Stimulated activated CD4-positive, alpha-beta T cell treated with anti-CD3 and anti-CD28 coated beads, Interleukin-1b, Interleukin-23, amount 100 ng/mL, for 48 hours (primary cell): Measurements from ENCODE around the gene SLC23A2.

Experiments
- DNase-seq: peaks from one replicate; pipeline ENCODE4 v3.0.0-alpha.2; 2020

SLC23A2 gene

GRCh38 chr20:4837760-4838159 is 163.6 kb downstream of the SLC23A2 start:
- DNase-seq = no peak

DNA sequence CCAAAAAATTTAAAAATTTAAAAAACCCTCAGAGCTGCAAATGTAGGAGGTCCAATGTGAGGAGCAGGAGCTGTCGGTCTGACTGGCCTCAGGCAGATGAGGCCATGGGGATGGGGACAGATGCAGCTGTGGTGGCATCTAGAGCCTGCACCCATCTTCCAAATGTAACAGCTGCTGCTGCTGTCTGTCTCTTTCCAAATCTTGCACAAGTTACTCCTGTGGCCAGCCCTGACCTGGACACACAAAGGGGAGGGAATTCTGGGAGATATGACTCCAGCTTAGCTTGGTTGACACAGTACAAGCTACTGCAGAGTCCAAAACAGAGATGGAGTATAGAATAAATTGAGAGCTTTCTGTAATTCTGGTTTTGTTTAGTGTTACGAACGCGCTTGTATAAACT is 164.4 kb downstream of the SLC23A2 start:
- DNase-seq = no peak

DNA sequence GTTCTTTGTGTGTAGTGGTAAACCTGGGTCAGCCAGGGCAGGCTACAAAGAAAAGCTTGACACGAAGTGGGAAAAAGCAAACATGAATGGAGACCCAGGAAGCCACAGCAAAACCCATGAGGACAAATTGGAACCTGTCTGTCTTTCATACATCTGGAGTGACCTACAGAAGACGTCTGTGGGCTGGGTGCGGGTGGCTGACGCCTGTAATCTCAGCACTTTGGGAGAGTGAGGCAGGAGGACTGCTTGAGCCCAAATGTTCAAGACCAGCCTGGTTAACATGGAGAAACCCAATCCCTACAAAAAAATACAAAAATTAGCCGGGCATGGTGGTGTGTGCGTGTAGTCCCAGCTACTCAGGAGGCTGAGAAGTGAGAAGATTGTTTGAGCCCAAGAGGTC is 164.8 kb downstream of the SLC23A2 start:
- no peak for DNase-seq

- DNase-seq = no peak
Observed at GRCh38 chr20:4835244-4836177, 165.8 kb downstream of the SLC23A2 start.

DNA sequence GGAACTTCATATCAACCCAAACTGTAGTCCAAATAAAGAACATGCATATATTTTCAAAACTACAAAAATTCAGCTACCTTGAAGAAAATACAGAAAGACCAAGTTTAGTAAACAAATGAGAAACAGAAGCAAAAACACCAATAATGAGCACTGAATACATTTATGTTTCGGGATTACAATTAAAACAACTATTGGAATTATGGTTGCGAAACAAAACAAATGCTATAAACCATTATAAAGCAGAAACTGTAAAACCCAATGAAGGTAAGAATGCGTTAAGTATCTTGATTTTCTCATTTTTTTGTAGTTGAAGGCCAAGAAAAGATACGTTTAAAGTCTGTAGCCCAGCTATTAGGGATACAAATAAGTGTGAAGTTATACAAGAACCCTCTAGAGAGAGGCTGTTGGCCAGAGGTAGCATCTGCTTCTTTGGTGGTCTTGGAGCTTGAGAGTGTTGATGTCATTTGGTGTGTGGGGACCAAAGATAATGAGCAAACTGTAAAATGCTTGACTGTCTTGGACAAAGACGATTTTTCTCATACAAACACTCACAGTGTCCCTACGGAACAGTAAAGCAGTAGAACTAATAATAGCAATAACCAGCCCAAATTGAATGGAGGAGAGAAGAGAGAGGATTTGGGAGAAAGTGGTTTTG is 168.1 kb downstream of the SLC23A2 start:
- no peak for DNase-seq

DNA sequence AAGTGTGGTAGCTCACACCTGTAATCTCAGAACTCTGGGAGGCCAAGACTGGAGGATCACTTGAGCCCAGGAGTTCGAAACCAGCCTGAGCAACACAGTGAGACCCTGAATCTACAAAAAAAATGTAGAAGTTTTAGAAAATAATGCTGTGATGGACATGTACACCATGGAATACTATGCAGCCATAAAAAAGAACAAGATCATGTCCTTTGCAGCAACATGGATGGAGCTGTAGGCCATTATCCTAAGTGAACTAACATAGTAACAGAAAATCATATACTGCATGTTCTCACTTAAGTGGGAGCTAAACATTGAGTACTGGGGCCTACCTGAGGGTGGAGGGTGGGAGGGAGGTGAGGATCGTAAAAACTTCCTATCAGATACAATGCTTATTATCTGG is 168.8 kb downstream of the SLC23A2 start:
- DNase-seq = no peak

DNA sequence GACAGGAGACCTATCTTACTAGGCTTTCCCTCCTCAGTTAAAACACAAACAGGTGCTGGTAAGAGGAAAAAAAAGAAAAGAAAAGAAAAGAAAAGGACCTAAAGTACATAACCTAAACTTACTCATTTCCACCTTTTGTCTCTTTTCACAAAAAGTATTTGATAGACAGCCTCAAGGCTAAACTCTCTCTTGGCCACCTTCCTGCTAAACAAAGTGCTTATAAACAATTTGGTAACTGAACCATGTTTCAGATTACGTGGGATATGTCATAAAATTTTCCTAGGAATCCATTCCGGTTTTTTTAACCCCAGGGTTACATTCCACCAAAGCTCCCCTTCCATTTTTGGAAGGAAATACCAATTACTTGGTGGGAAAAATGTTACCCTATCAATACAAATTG is 170.6 kb downstream of the SLC23A2 start:
- no peak for DNase-seq

DNA sequence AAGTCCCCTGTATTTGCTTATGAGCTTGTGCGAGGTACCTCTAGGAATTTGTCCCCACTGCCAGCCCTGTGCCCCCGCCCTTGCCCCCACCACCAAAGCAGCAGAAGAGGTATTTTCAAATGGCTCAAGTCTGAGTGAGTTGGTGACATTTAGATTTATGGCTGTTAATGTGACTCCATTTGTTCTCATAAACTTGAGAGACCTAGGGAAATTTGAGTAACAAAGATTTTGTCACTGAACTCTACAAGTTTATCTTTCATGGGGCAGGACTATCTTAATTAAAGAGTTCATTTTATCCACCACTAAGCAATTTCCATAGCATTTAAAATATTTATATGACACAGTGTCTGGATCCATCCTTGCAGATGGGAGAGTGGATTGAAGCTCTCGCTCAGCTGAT is 171.1 kb downstream of the SLC23A2 start:
- DNase-seq = no peak

GRCh38 chr20:4829514-4830215 is 171.6 kb downstream of the SLC23A2 start:
- DNase-seq = no peak

- DNase-seq = no peak
Observed at GRCh38 chr20:4828830-4829513, 172.3 kb downstream of the SLC23A2 start.

DNA sequence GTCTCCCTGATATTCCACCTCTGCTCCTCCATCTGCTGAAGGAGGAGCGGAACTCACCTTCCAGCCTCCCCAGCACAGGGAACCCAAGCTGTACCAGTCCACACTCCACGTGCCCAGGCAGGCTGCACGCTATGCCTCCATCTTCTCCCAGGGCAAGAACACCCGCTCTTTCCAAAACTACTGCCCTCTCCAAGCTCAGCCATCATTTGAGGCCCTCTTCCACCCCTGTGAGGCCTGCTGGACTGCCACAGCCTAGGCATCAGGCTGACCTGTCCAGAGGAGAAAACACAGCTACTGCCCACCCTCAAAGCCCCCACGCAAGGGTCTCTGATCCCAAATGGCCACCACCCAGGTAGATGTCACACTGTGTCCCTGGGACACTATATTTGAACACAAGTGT is 179.7 kb downstream of the SLC23A2 start:
- DNase-seq = no peak

- no peak for DNase-seq
Observed at GRCh38 chr20:4820806-4821518, 180.3 kb downstream of the SLC23A2 start.

GRCh38 chr20:4819901-4820300 is 181.4 kb downstream of the SLC23A2 start:
- no peak for DNase-seq

DNA sequence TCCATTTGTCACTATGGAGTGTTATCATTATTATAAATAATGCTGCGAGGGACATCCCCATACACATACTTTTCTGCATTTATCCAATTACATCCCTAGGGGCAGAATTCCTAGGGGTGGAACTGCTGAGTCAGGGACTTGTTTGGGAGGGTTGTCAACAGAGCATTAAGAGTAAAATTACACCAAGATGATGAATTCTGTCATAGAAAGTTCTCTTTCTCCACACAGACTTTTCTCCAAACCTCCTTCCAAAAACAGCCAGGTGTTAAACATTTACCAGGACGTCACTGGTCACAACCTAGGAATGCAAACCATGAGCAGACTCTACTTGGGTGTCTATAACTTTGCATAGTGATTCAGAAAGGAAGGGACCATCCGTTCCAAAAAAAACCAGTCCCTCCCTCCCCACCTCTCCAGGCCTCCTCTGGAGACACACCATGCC is 184.1 kb downstream of the SLC23A2 start:
- no peak for DNase-seq

GRCh38 chr20:4815628-4816027 is 185.7 kb downstream of the SLC23A2 start:
- no peak for DNase-seq

DNA sequence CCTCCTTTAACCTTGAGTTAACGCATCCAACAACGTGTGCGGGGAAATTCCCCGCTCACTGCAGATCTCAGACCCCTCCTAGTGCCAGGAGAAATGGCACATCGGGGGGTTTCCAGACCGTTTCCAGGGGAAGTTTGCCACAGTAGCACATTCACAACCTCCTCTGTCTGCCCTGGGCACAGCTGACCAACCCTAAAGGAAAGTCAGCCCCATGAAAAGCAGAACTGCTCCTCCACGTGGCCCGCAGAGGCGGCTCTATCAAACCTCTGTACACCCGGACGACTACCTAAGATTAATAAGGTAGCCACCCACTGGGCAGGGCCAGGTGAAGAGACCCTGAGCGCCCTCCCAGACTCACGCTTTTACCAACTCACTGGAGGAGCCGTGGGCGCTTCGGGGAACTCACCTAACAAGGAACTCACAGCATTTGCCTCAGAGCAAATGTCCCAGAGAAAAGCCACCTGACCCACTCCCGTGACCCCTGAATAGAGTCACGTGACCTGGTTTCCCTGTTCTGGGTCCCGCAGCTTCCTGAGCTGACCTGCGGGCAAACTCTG is 186.5 kb downstream of the SLC23A2 start:
- peak; percentile 74 for DNase-seq

DNA sequence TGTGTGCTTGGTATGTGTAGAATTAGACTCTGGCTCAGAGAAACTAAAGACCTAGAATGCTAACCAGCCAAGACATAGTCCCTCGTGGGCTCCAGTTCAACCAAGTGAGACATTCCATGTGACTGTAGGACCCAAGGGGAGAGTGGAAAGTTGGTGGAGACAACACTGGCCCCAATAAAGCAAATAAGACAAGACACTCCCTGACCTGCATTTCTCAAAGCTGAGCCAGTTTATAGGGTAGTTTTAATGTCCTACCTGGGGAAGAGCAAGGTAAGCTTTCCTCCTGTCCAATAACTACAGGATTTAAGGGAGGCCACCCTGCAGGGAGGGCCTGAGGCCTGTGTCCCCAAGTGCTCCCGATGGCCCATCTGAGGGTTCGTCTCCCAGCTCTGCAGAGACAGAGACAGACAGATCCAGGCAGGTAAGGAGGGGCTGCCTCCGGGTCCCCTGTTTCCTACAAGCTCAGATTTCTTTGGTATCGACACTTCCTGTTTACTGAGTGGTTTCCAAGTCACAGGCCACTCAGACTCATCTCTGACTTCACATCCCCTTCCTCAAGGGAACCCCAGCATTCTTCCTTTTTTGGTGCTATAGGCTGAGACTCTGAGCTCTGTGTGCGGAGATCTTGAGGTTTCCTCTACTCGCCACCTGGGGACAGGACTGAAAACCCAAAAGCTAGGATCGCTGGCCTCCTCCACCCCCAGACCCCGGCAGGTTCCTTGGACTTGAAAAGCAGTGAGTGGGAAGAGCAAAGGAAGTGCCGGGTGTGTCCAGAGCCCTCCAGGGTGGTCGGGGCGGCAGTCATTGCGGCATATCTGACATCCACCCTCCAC is 187.2 kb downstream of the SLC23A2 start:
- DNase-seq = peak; percentile 57

DNA sequence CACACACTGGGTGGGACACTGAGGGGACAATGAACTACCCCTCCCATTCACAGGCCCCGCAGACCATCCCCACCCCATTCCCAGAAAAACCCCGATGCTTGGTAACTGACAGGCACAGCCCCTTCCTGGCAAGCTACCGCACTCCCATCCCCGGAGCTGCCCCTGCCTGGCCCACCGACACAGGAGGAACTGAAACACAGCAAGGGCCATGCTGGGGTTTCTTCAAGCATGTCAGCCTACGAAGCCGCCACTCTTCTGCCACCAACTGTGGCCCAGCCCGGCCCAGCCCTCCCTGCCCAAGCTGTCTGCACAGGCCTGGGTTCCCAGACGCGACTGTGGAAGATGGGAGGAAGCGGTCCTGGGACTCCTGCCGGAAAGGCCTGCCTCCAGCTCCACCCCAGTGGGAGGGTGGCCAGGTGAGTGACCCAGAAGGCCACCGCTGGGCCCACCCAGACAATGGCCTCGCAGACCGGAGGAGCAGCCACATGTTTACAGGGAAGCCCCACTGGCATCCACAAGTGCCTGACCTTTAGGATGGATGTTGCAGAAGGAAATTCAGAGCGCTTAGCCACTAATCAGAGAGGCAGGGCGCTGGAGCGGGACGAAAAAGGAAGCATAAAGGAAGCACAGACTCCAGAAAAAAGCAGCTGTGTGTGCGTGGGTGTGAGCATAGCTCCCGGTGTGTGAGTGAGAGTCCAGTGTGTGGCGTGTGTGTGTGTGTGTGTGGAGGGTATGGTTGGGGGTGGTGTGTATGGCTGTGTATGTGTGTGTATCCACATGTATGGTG is 188.0 kb downstream of the SLC23A2 start:
- peak; percentile 34 for DNase-seq

DNA sequence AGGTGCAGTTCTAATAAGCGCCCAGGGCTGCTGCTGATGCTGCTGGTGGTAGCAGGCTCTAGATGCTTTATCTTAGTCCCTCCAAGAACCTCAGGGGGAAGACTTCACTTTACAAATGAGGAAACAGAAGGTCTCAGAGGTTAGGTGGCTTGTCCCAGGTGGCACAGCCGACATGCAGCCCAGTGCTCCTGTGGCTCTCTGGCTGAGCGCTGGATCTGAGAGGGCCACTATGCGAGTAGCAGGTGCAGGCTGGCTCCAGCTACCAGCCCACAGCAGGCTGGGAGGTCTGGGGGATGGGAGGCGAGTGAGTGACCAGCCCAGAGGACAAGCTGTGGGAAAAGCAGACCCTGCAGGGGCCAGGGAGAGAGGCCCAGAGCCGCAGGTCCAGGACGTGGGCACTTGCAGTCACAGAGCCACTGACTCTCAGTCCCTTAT is 188.7 kb downstream of the SLC23A2 start:
- no peak for DNase-seq

DNA sequence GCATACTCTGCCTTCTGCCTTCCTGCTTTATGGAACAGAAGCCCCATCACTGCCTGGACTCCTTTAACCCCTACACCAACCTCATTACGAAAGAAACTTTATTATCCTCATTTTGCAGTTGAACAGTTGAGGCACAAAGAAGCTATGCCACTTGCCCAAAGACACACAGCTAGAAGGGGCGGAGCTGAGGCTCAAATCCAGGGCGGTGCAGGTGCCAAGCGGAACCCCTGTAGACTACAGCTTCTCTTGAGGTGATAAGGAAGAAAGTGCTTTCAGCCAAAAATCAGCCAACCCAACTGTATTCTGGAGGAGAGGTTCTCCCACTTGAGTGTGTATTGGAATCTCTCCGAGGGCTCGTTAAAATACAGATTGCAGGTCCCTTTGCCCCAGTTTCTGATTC is 189.1 kb downstream of the SLC23A2 start:
- DNase-seq = no peak
